GM18868 (cell line): ENCODE results near the gene FAM8A1.

ENCODE experiments used
- ATAC-seq: cut with Tn5 transposase; IDR thresholded peaks from one replicate; pipeline ENCODE4 v1.9.1; 2021; ENCODE audit warnings: mild to moderate bottlenecking, moderate library complexity; ENCODE audit not compliant: unreplicated experiment

Gene FAM8A1

GRCh38 chr6:17600527-17601385 lies 654 bp downstream of the FAM8A1 start:
- peak; percentile 50 for ATAC-seq

- no peak for ATAC-seq
These were observed 1.2 kb downstream of the FAM8A1 start for GRCh38 chr6:17601386-17601703.

- no peak for ATAC-seq
These were observed 2.8 kb downstream of the FAM8A1 start for GRCh38 chr6:17602888-17603287.

GRCh38 chr6:17606606-17607005 lies 6.5 kb downstream of the FAM8A1 start:
- ATAC-seq: no peak

- ATAC-seq: no peak
These were observed 10.7 kb downstream of the FAM8A1 start for GRCh38 chr6:17610835-17611234.

- no peak for ATAC-seq
These were observed 11.9 kb downstream of the FAM8A1 start for GRCh38 chr6:17612048-17612447.

GRCh38 chr6:17615794-17616193 lies 15.7 kb downstream of the FAM8A1 start:
- no peak for ATAC-seq

GRCh38 chr6:17621003-17621402 lies 20.9 kb downstream of the FAM8A1 start:
- peak; percentile 75 for ATAC-seq

GRCh38 chr6:17622144-17622543 lies 22.0 kb downstream of the FAM8A1 start:
- ATAC-seq: no peak

GRCh38 chr6:17624396-17624795 lies 24.3 kb downstream of the FAM8A1 start:
- ATAC-seq: no peak

GRCh38 chr6:17628873-17629272 lies 28.8 kb downstream of the FAM8A1 start:
- no peak for ATAC-seq

GRCh38 chr6:17629824-17630510 lies 29.9 kb downstream of the FAM8A1 start:
- no peak for ATAC-seq

GRCh38 chr6:17630511-17631073 lies 30.5 kb downstream of the FAM8A1 start:
- ATAC-seq: no peak

- no peak for ATAC-seq
These were observed 32.8 kb downstream of the FAM8A1 start for GRCh38 chr6:17632934-17633333.

GRCh38 chr6:17633465-17634188 lies 33.5 kb downstream of the FAM8A1 start:
- ATAC-seq: no peak

GRCh38 chr6:17635568-17635967 lies 35.5 kb downstream of the FAM8A1 start:
- no peak for ATAC-seq

GRCh38 chr6:17638212-17638715 lies 38.2 kb downstream of the FAM8A1 start:
- no peak for ATAC-seq

- ATAC-seq: no peak
These were observed 40.4 kb downstream of the FAM8A1 start for GRCh38 chr6:17640477-17640917.

- no peak for ATAC-seq
These were observed 48.6 kb downstream of the FAM8A1 start for GRCh38 chr6:17648745-17649144.

- no peak for ATAC-seq
These were observed 50.7 kb downstream of the FAM8A1 start for GRCh38 chr6:17650656-17651309.
